ENCODE data around the gene FNDC3A. TPM values are rescaled to one million over a fixed set of nuclear protein-coding genes. Genes with fewer than 3 reads are reported as not detected.

FNDC3A gene
- total and polyA plus RNA-seq, 2 experiments from 2014 or later: 21.9 to 73.5 TPM

- Histone ChIP-seq H3K4me3 (no peak overlapping the region), H4K20me1 (ENCODE audit: insufficient read depth, poor library complexity, severe bottlenecking) (no peaks in the 10 kb centered on the region), H3K4me1 (ENCODE audit: insufficient read depth) (peaks cover 15% of the 10 kb centered on the region), H2AFZ (no peak overlapping the region), H3K27me3 (no peaks in the 10 kb centered on the region), H3K36me3 (replicated peaks; ENCODE audit: insufficient read depth, low read depth) (no peaks in the 10 kb centered on the region), H3K27ac (no peak overlapping the region), H3K9me3 (ENCODE audit: low read depth) (no peaks in the 10 kb centered on the region), H3K79me2 (peaks cover 27% of the 10 kb centered on the region), H3K4me2 (no peak overlapping the region), H3K9me2 (replicated peaks; ENCODE audit: insufficient read depth) (no peaks in the 10 kb centered on the region)
- DNase-seq (ENCODE audit: low spot score): no peak
- WGBS (ENCODE audit: low lambda C conversion rate, missing lambda C conversion rate): 88% methylated on average over 2 of the region's 2 CpGs
- TF ChIP-seq EZH2 (IDR thresholded peaks at IDR 0.05; ENCODE audit: borderline replicate concordance) (no peak), CTCF (IDR thresholded peaks at IDR 0.05; ENCODE audit: poor library complexity) (no peak), EZH2phosphoT487 (IDR thresholded peaks at IDR 0.05; ENCODE audit: low read depth, severe bottlenecking, unreplicated experiment) (no peak)
These were observed 132.5 kb downstream of the FNDC3A start for GRCh38 chr13:49108196-49108595.

GRCh38 chr13:49110122-49110912, 134.6 kb downstream of the FNDC3A start:
- no peaks in the 10 kb centered on the region for H3K27me3 ChIP-seq
- peaks cover 48% of the 10 kb centered on the region for H3K79me2 ChIP-seq
- TF ChIP-seq EZH2phosphoT487 (IDR thresholded peaks at IDR 0.05; ENCODE audit: low read depth, severe bottlenecking, unreplicated experiment) (no peak), CTCF (IDR thresholded peaks at IDR 0.05; ENCODE audit: poor library complexity) (no peak), EZH2 (IDR thresholded peaks at IDR 0.05; ENCODE audit: borderline replicate concordance) (no peak)
- H3K9me2 ChIP-seq (replicated peaks; ENCODE audit: insufficient read depth): no peaks in the 10 kb centered on the region
- H2AFZ ChIP-seq: peak overlapping the region; percentile 79
- peak overlapping the region; percentile 70 for H3K27ac ChIP-seq
- H3K4me1 ChIP-seq (ENCODE audit: insufficient read depth): peaks cover 22% of the 10 kb centered on the region
- H3K4me3 ChIP-seq: peak overlapping the region; percentile 40
- WGBS (ENCODE audit: low lambda C conversion rate, missing lambda C conversion rate): 2% methylated on average over 16 of the region's 16 CpGs
- H3K9me3 ChIP-seq (ENCODE audit: low read depth): no peaks in the 10 kb centered on the region
- H3K4me2 ChIP-seq: peak overlapping the region; percentile 75
- peak; percentile 94 for DNase-seq (ENCODE audit: low spot score)
- H3K36me3 ChIP-seq (replicated peaks; ENCODE audit: insufficient read depth, low read depth): no peaks in the 10 kb centered on the region
- H4K20me1 ChIP-seq (ENCODE audit: insufficient read depth, poor library complexity, severe bottlenecking): no peaks in the 10 kb centered on the region

GRCh38 chr13:49110913-49111170, 135.1 kb downstream of the FNDC3A start:
- Histone ChIP-seq H3K27me3 (no peaks in the 10 kb centered on the region), H3K79me2 (peaks cover 53% of the 10 kb centered on the region), H2AFZ (peak overlapping the region; percentile 79), H3K9me3 (ENCODE audit: low read depth) (no peaks in the 10 kb centered on the region), H3K27ac (no peak overlapping the region), H3K36me3 (replicated peaks; ENCODE audit: insufficient read depth, low read depth) (no peaks in the 10 kb centered on the region), H3K4me1 (ENCODE audit: insufficient read depth) (peaks cover 22% of the 10 kb centered on the region), H4K20me1 (ENCODE audit: insufficient read depth, poor library complexity, severe bottlenecking) (no peaks in the 10 kb centered on the region), H3K9me2 (replicated peaks; ENCODE audit: insufficient read depth) (no peaks in the 10 kb centered on the region), H3K4me2 (peak overlapping the region; percentile 75), H3K4me3 (peak overlapping the region; percentile 40)
- TF ChIP-seq EZH2 (IDR thresholded peaks at IDR 0.05; ENCODE audit: borderline replicate concordance) (no peak), CTCF (IDR thresholded peaks at IDR 0.05; ENCODE audit: poor library complexity) (no peak), EZH2phosphoT487 (IDR thresholded peaks at IDR 0.05; ENCODE audit: low read depth, severe bottlenecking, unreplicated experiment) (no peak)
- DNase-seq (ENCODE audit: low spot score): no peak

Measured in hepatocyte (in vitro differentiated cells).